ENCODE measurements around the gene MAST4. TPM values are rescaled to one million over a fixed set of nuclear protein-coding genes. Genes with fewer than 3 reads are reported as not detected.
A peak's percentile ranks its signal among the peaks of the same experiment; 100 is the strongest.

MAST4 gene
- total RNA-seq, 1 donor from 2014 or later = 112 TPM

GRCh38 chr5:66769839-66770617, 173.8 kb downstream of the MAST4 start:
- peaks cover 2% of the 10 kb centered on the region for H3K27me3 Mint-ChIP-seq (ENCODE audit: unreplicated experiment)
- H3K9me3 Mint-ChIP-seq (ENCODE audit: unreplicated experiment) = no peaks in the 10 kb centered on the region
- peak; percentile 11 for DNase-seq (ENCODE audit: low spot score)
- H3K4me3 Mint-ChIP-seq (ENCODE audit: unreplicated experiment) = no peak overlapping the region
- no peaks in the 10 kb centered on the region for H3K36me3 Mint-ChIP-seq (ENCODE audit: low read depth, unreplicated experiment)
- peaks cover 7% of the 10 kb centered on the region for H3K4me1 Mint-ChIP-seq (ENCODE audit: unreplicated experiment)
- no peak for TF ChIP-seq CTCF (IDR thresholded peaks at IDR 0.05; ENCODE audit: unreplicated experiment)
- no peak overlapping the region for H3K27ac Mint-ChIP-seq (ENCODE audit: unreplicated experiment)

GRCh38 chr5:66777868-66778267, 181.7 kb downstream of the MAST4 start:
- Mint-ChIP-seq H3K4me3 (ENCODE audit: unreplicated experiment) (no peak overlapping the region), H3K4me1 (ENCODE audit: unreplicated experiment) (peaks cover 4% of the 10 kb centered on the region), H3K9me3 (ENCODE audit: unreplicated experiment) (no peaks in the 10 kb centered on the region), H3K27ac (ENCODE audit: unreplicated experiment) (no peak overlapping the region), H3K36me3 (ENCODE audit: low read depth, unreplicated experiment) (no peaks in the 10 kb centered on the region), H3K27me3 (ENCODE audit: unreplicated experiment) (no peaks in the 10 kb centered on the region)
- no peak for TF ChIP-seq CTCF (IDR thresholded peaks at IDR 0.05; ENCODE audit: unreplicated experiment)
- DNase-seq (ENCODE audit: low spot score) = no peak

- no peak overlapping the region for H3K27ac Mint-ChIP-seq (ENCODE audit: unreplicated experiment)
- no peak overlapping the region for H3K4me3 Mint-ChIP-seq (ENCODE audit: unreplicated experiment)
- no peak for TF ChIP-seq CTCF (IDR thresholded peaks at IDR 0.05; ENCODE audit: unreplicated experiment)
- no peaks in the 10 kb centered on the region for H3K36me3 Mint-ChIP-seq (ENCODE audit: low read depth, unreplicated experiment)
- no peak for DNase-seq (ENCODE audit: low spot score)
- H3K27me3 Mint-ChIP-seq (ENCODE audit: unreplicated experiment) = no peaks in the 10 kb centered on the region
- H3K9me3 Mint-ChIP-seq (ENCODE audit: unreplicated experiment) = no peaks in the 10 kb centered on the region
- H3K4me1 Mint-ChIP-seq (ENCODE audit: unreplicated experiment) = peaks cover 4% of the 10 kb centered on the region
These were observed 183.3 kb downstream of the MAST4 start for GRCh38 chr5:66779528-66779927.

- Mint-ChIP-seq H3K9me3 (ENCODE audit: unreplicated experiment) (no peaks in the 10 kb centered on the region), H3K36me3 (ENCODE audit: low read depth, unreplicated experiment) (no peaks in the 10 kb centered on the region)
- no peak for TF ChIP-seq CTCF (IDR thresholded peaks at IDR 0.05; ENCODE audit: unreplicated experiment)
These were observed 192.4 kb downstream of the MAST4 start for GRCh38 chr5:66788556-66788955.

GRCh38 chr5:66789434-66789833, 193.2 kb downstream of the MAST4 start:
- Mint-ChIP-seq H3K36me3 (ENCODE audit: low read depth, unreplicated experiment) (no peaks in the 10 kb centered on the region), H3K4me3 (ENCODE audit: unreplicated experiment) (no peak overlapping the region), H3K27ac (ENCODE audit: unreplicated experiment) (no peak overlapping the region), H3K27me3 (ENCODE audit: unreplicated experiment) (no peaks in the 10 kb centered on the region), H3K4me1 (ENCODE audit: unreplicated experiment) (no peaks in the 10 kb centered on the region), H3K9me3 (ENCODE audit: unreplicated experiment) (no peaks in the 10 kb centered on the region)
- no peak for TF ChIP-seq CTCF (IDR thresholded peaks at IDR 0.05; ENCODE audit: unreplicated experiment)
- no peak for DNase-seq (ENCODE audit: low spot score)

More at GRCh38 chr5:66788556-66788955, 192.4 kb downstream of the MAST4 start:
- Mint-ChIP-seq H3K4me1 (ENCODE audit: unreplicated experiment) (no peaks in the 10 kb centered on the region), H3K4me3 (ENCODE audit: unreplicated experiment) (no peak overlapping the region), H3K27me3 (ENCODE audit: unreplicated experiment) (no peaks in the 10 kb centered on the region), H3K27ac (ENCODE audit: unreplicated experiment) (no peak overlapping the region)
- DNase-seq (ENCODE audit: low spot score) = no peak

All from endothelial cell (in vitro differentiated cells).